HEK293 (cell line): ENCODE measurements around the gene ZNF438.

ENCODE experiments used
- ATF2 ChIP-seq: fragments of 450-650 bp; formaldehyde crosslinking; IDR thresholded peaks from 2 replicates; pipeline ENCODE4 v1.5.1; 2016; ENCODE audit warnings: missing biosample characterization, missing genetic modification characterization, low read depth
- IKZF3 ChIP-seq: fragments of 450-650 bp; IDR thresholded peaks from 2 replicates; pipeline ENCODE4 v1.5.0; 2018; ENCODE audit warnings: missing biosample characterization, mild to moderate bottlenecking, missing genetic modification characterization, moderate library complexity
- OSR2 ChIP-seq: fragments of 450-650 bp; formaldehyde crosslinking; IDR thresholded peaks from 2 replicates; pipeline ENCODE4 v1.5.1; 2016; ENCODE audit warnings: missing biosample characterization, missing genetic modification characterization
- PBX3 ChIP-seq: sonication (generic); formaldehyde crosslinking; IDR thresholded peaks from 2 replicates; pipeline ENCODE4 v1.8.1; 2022; ENCODE audit warnings: mild to moderate bottlenecking, moderate library complexity, missing genetic modification reagents
- SETDB1 ChIP-seq: IDR thresholded peaks from one replicate; pipeline ENCODE4 v1.6.1; 2017; ENCODE audit warnings: mild to moderate bottlenecking, low read length, moderate library complexity, mixed read lengths; ENCODE audit not compliant: insufficient read length
- ZNF133 ChIP-seq: fragments of 450-650 bp; formaldehyde crosslinking; IDR thresholded peaks from 2 replicates; pipeline ENCODE4 v1.5.1; 2016; ENCODE audit warnings: missing biosample characterization, missing genetic modification characterization
- ZNF148 ChIP-seq: fragments of 450-650 bp; formaldehyde crosslinking; IDR thresholded peaks from 2 replicates; pipeline ENCODE4 v1.5.0; 2017; ENCODE audit warnings: missing biosample characterization, missing genetic modification characterization, borderline replicate concordance
- TF ChIP-seq, protein P1 (sequence below): fragments of 450-650 bp; formaldehyde crosslinking; IDR thresholded peaks from 2 replicates; pipeline ENCODE4 v1.5.1; 2016; ENCODE audit warnings: missing biosample characterization, missing genetic modification characterization

DNA sequence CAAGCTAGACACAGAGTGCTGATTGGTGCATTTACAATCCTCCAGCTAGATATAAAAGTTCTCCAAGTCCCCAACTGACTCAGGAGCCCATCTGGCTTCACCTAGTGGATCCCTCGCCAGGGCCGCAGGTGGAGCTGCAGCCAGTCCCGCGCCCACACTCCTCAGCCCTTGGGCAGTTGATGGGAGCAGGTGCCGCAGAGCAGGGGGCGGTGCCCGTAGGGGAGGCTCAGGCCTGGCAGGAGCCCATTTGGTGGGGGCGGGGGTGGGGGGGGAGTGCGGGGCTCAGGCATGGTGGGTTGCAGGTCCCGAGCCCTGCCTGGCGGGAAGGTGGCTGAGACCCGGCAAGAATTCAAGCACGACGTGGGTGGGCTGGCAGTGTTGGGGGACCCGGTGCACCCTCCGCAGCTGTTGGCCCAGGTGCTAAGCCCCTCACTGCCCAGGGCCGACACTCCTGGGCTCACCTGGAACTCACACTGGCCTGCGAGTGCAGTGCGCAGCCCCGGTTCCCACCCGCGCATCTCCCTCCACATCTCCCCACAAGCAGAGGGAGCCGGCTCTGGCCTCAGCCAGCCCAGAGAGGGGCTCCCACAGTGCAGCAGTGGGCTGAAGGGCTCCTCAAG, 101.7 kb downstream of the ZNF438 start:
- TF ChIP-seq ATF2 (no peak), OSR2 (tag by site-specific recombination) (no peak), SETDB1 (no peak), PBX3 (CRISPR knock-in tag) (no peak), IKZF3 (tag by site-specific recombination) (no peak), ZNF133 (tag by site-specific recombination) (no peak), ZNF148 (tag by site-specific recombination) (no peak)
- TF ChIP-seq, protein P1, sequence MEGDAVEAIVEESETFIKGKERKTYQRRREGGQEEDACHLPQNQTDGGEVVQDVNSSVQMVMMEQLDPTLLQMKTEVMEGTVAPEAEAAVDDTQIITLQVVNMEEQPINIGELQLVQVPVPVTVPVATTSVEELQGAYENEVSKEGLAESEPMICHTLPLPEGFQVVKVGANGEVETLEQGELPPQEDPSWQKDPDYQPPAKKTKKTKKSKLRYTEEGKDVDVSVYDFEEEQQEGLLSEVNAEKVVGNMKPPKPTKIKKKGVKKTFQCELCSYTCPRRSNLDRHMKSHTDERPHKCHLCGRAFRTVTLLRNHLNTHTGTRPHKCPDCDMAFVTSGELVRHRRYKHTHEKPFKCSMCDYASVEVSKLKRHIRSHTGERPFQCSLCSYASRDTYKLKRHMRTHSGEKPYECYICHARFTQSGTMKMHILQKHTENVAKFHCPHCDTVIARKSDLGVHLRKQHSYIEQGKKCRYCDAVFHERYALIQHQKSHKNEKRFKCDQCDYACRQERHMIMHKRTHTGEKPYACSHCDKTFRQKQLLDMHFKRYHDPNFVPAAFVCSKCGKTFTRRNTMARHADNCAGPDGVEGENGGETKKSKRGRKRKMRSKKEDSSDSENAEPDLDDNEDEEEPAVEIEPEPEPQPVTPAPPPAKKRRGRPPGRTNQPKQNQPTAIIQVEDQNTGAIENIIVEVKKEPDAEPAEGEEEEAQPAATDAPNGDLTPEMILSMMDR (tag by site-specific recombination), result no peak
